Measurements from ENCODE around the gene LYZL2.
A peak's percentile ranks its signal among the peaks of the same experiment; 100 is the strongest.
"Not testable (repeated sequence)": the region's sequence is repeated elsewhere in the genome, so short reads cannot be mapped to it uniquely, and the experiment has no call there.

Gene LYZL2

GRCh38 chr10:30629653-30630052, at the start of gene LYZL2:
Gene LYZL2, minus strand, starts transcription at chr10:30629753. Its CDS starts 2,838 bp downstream, at chr10:30626915.
- no peak for DNase-seq

GRCh38 chr10:30677616-30678015, 48.1 kb upstream of the LYZL2 start:
- DNase-seq, result not testable (repeated sequence)

GRCh38 chr10:30677146-30677545, 47.6 kb upstream of the LYZL2 start:
- not testable (repeated sequence) for DNase-seq

GRCh38 chr10:30675791-30676718, 46.5 kb upstream of the LYZL2 start:
- no peak for DNase-seq

GRCh38 chr10:30674796-30675195, 45.2 kb upstream of the LYZL2 start:
- no peak for DNase-seq

GRCh38 chr10:30673262-30673661, 43.7 kb upstream of the LYZL2 start:
- not testable (repeated sequence) for DNase-seq

GRCh38 chr10:30672338-30672737, 42.8 kb upstream of the LYZL2 start:
- not testable (repeated sequence) for DNase-seq

- peak; percentile 29 for DNase-seq
These were observed 41.6 kb upstream of the LYZL2 start for GRCh38 chr10:30671026-30671616.

- not testable (repeated sequence) for DNase-seq
These were observed 38.4 kb upstream of the LYZL2 start for GRCh38 chr10:30667982-30668381.

GRCh38 chr10:30663403-30663802, 33.9 kb upstream of the LYZL2 start:
- DNase-seq, result not testable (repeated sequence)

- no peak for DNase-seq
These were observed 33.3 kb upstream of the LYZL2 start for GRCh38 chr10:30662814-30663213.

GRCh38 chr10:30660314-30660713, 30.8 kb upstream of the LYZL2 start:
- not testable (repeated sequence) for DNase-seq

GRCh38 chr10:30656233-30656632, 26.7 kb upstream of the LYZL2 start:
- DNase-seq, result no peak

- DNase-seq, result not testable (repeated sequence)
These were observed 25.4 kb upstream of the LYZL2 start for GRCh38 chr10:30655001-30655400.

GRCh38 chr10:30651470-30652397, 22.2 kb upstream of the LYZL2 start:
- not testable (repeated sequence) for DNase-seq

GRCh38 chr10:30647089-30647488, 17.5 kb upstream of the LYZL2 start:
- no peak for DNase-seq

- no peak for DNase-seq
These were observed 15.8 kb upstream of the LYZL2 start for GRCh38 chr10:30645340-30645827.

GRCh38 chr10:30644408-30644861, 14.9 kb upstream of the LYZL2 start:
- not testable (repeated sequence) for DNase-seq

- DNase-seq, result not testable (repeated sequence)
These were observed 14.1 kb upstream of the LYZL2 start for GRCh38 chr10:30643557-30644199.

- DNase-seq, result not testable (repeated sequence)
These were observed 13.3 kb upstream of the LYZL2 start for GRCh38 chr10:30642856-30643255.

- DNase-seq, result peak; percentile 14
These were observed 10.6 kb upstream of the LYZL2 start for GRCh38 chr10:30639946-30640786.

Data from activated gamma-delta T cell treated with Interleukin-2 at 50 U/mL for 16 hours (primary cell).